Transverse colon (tissue), 4 donors: Measurements from ENCODE around the gene CD47. TPM values are rescaled to one million over a fixed set of nuclear protein-coding genes. Genes with fewer than 3 reads are reported as not detected.

Experiments used
- DNase-seq: peaks from one replicate; pipeline ENCODE4 v3.0.0-alpha.2; 2019
- H3K27ac ChIP-seq, 4 donors: fragments of 200-600 bp; sonication (generic); 2 replicates each; pipeline ENCODE4 v1.5.1; 2016 to 2018; ENCODE audit warnings: inconsistent platforms in 4 of 4
- H3K27me3 ChIP-seq: fragments of 200-600 bp; sonication (generic); 2 replicates; pipeline ENCODE4 v1.5.1; 2017; ENCODE audit warnings: inconsistent platforms
- H3K36me3 ChIP-seq, 4 donors: fragments of 200-600 bp; sonication (generic); 2 replicates each; pipeline ENCODE4 v1.5.1; 2017 to 2019; ENCODE audit warnings: inconsistent platforms in 4 of 4
- H3K4me1 ChIP-seq, 4 donors: fragments of 200-600 bp; sonication (generic); 2 replicates each; pipeline ENCODE4 v1.5.1; 2017 to 2020; ENCODE audit warnings: inconsistent platforms in 4 of 4
- H3K4me3 ChIP-seq, 4 donors: fragments of 200-600 bp; sonication (generic); 1 replicate in 1 of 4; 2 replicates in 3 of 4; pipeline versions ENCODE4 v1.5.1 to v1.6.1; 2017 to 2019; ENCODE audit warnings: inconsistent platforms in 4 of 4
- H3K9me3 ChIP-seq, 2 donors: fragments of 200-600 bp; sonication (generic); 2 replicates each; pipeline ENCODE4 v1.5.1; 2017 to 2019; ENCODE audit warnings: inconsistent platforms in 2 of 2
- EP300 ChIP-seq: sonication (generic); formaldehyde crosslinking; IDR thresholded peaks from one replicate; pipeline ENCODE4 v1.6.1; 2017; ENCODE audit warnings: antibody characterized with exemption, low read depth
- POLR2A ChIP-seq: fragments of 450-650 bp; IDR thresholded peaks from one replicate; pipeline ENCODE4 v1.6.1; 2016; ENCODE audit warnings: antibody characterized with exemption, mild to moderate bottlenecking, moderate library complexity
- POLR2AphosphoS5 ChIP-seq, 3 donors: sonication (generic); formaldehyde crosslinking; IDR thresholded peaks; one replicate each; pipeline ENCODE4 v1.6.1; 2016; ENCODE audit warnings: antibody characterized with exemption in 3 of 3
- WGBS, 2 donors: methylation state at CpG; one replicate each; pipeline ENCODE4 v1.1.5; 2018; ENCODE audit warnings: low coverage in 1 of 2; 5-methylcytosine and 5-hydroxymethylcytosine counted together
- in situ Hi-C, 4 donors: fragments of 200-750 bp; cut with MboI; loops; one replicate each; pipeline versions ENCODE4 v1.15.0 to v1.15.1; 2017; ENCODE audit warnings: low sequenced_read_pairs in 3 of 4, low pct_ligation_motif_present in 1 of 4, low pct_unique_long_range_greater_than_20kb in 1 of 4
- intact Hi-C: fragments of 100-400 bp; cut with DNase I; formaldehyde crosslinking; loops from one replicate; pipeline ENCODE4 v1.15.1; 2023; ENCODE audit warnings: low total_unique reads
- total RNA-seq, 4 donors: library from RNA; depleted of rRNA; stranded (reverse); fragments of >200 nt; gene quantifications; one replicate each; pipeline ENCODE4 v1.1.0, GENCODE V29; 2016
- TF ChIP-seq, protein P1 (sequence below), 5 experiments: fragments of 200-600 bp in 3 of 5; fragments of 450-650 bp in 2 of 5; sonication (generic) in 3 of 5; IDR thresholded peaks; 1 replicate in 2 of 5; 2 replicates in 3 of 5; pipeline ENCODE4 v1.5.1; 2016 to 2017; ENCODE audit warnings: antibody characterized with exemption in 5 of 5, inconsistent platforms in 3 of 5, mild to moderate bottlenecking in 2 of 5, moderate library complexity in 1 of 5

CD47 gene
- total RNA-seq, 4 donors from 2014 or later, result 71.7 to 108 (median 93.4) TPM

GRCh38 chr3:108064293-108064887 is 26.4 kb downstream of the CD47 start:
- Histone ChIP-seq H3K27me3 (no peaks in the 10 kb centered on the region), H3K36me3 (peaks cover 0 to 14% (median 3%) of the 10 kb centered on the region in 4 donors), H3K9me3 (no peaks in the 10 kb centered on the region), H3K4me1 (no peaks in the 10 kb centered on the region), H3K4me3 (no peak overlapping the region), H3K27ac (no peak overlapping the region)
- intact Hi-C loops (no loop called here), in situ Hi-C loops (no loop called here)
- no peak for TF ChIP-seq POLR2AphosphoS5 (IDR thresholded peaks at IDR 0.05)
- no peak for TF ChIP-seq POLR2A
- TF ChIP-seq EP300, result no peak
- TF ChIP-seq, protein P1, sequence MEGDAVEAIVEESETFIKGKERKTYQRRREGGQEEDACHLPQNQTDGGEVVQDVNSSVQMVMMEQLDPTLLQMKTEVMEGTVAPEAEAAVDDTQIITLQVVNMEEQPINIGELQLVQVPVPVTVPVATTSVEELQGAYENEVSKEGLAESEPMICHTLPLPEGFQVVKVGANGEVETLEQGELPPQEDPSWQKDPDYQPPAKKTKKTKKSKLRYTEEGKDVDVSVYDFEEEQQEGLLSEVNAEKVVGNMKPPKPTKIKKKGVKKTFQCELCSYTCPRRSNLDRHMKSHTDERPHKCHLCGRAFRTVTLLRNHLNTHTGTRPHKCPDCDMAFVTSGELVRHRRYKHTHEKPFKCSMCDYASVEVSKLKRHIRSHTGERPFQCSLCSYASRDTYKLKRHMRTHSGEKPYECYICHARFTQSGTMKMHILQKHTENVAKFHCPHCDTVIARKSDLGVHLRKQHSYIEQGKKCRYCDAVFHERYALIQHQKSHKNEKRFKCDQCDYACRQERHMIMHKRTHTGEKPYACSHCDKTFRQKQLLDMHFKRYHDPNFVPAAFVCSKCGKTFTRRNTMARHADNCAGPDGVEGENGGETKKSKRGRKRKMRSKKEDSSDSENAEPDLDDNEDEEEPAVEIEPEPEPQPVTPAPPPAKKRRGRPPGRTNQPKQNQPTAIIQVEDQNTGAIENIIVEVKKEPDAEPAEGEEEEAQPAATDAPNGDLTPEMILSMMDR (IDR thresholded peaks at IDR 0.05), result no peak
- no peak for DNase-seq
- 80 to 88% methylated on average over 1 of the region's 1 CpG for WGBS, 2 donors

DNA sequence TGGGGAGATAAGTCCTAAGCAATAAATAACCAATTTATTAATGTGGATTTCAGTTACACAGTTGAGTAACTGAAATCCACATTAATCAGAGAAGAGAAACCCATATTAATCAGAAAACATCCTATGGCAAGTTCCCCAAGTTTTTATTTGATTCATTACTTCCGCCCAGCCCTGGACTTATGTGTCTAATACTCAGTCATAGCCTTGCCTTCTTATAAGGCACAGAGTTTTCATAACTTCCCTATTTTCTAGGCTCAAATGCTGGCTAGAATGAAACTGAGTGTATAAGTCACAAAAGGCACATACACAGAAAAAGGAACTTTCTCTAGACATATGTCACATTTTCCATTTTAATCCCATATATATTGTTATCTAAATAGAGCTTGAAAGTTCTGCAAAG is 28.8 kb downstream of the CD47 start:
- in situ Hi-C loops, result no loop called here
- DNase-seq, result no peak
- 78 to 80% methylated on average over 1 of the region's 1 CpG for WGBS, 2 donors
- Histone ChIP-seq H3K36me3 (peaks cover 0 to 36% (median 5%) of the 10 kb centered on the region in 4 donors), H3K4me3 (no peak overlapping the region), H3K4me1 (no peaks in the 10 kb centered on the region), H3K27ac (no peak overlapping the region), H3K9me3 (no peaks in the 10 kb centered on the region), H3K27me3 (no peaks in the 10 kb centered on the region)
- TF ChIP-seq, protein P1 (IDR thresholded peaks at IDR 0.05), result no peak
- intact Hi-C loops, result no loop called here

DNA sequence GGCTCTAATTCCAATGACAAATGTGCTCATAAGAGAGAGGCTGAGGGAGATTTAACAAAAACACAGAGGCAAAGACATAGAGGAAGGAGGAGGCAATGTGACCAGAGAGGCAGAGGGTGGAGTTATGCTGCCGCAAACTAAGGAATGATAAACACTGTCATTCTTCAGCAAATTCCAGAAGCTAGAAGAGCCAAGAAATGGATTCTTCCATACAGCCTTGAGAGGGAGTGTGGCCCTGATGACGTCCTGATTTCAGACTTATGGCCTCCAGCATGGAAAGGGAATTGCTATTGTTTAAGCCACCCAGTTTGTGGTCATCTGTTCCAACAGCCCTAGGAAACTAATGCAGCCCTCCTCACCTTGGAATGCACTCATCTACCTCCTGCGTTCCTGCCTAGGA is 30.5 kb downstream of the CD47 start:
- TF ChIP-seq EP300 (no peak), POLR2AphosphoS5 (IDR thresholded peaks at IDR 0.05) (no peak), POLR2A (no peak)
- TF ChIP-seq, protein P1 (IDR thresholded peaks at IDR 0.05), result no peak
- no peaks in the 10 kb centered on the region for H3K27me3 ChIP-seq
- no peak for DNase-seq
- peaks cover 0 to 41% (median 5%) of the 10 kb centered on the region in 4 donors for H3K36me3 ChIP-seq
- intact Hi-C loops (no loop called here), in situ Hi-C loops (no loop called here)
- no peaks in the 10 kb centered on the region for H3K9me3 ChIP-seq
- H3K4me1 ChIP-seq, result no peaks in the 10 kb centered on the region
- no peak overlapping the region for H3K27ac ChIP-seq
- H3K4me3 ChIP-seq, result no peak overlapping the region
- 77 to 79% methylated on average over 3 of the region's 3 CpGs for WGBS, 2 donors

DNA sequence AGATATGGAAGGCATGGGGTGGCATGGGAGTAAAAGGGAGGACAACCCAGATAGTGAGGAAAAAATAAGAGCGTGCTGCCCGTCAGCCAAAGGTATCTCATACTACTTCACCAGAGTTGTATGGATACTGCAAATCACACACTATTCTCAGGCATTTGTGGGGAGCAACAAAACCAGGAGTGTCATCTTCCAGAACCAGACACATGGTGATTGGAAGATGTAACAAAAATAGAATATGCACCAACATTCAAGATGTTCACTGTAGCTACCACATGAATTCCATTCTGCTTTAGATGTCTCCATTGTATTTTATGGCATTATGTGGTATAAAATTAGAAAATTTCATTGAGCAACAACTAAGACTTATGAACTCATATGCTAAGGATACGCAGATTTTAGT is 34.9 kb downstream of the CD47 start:
- Histone ChIP-seq H3K4me1 (no peaks in the 10 kb centered on the region), H3K27ac (no peak overlapping the region), H3K9me3 (no peaks in the 10 kb centered on the region), H3K4me3 (no peak overlapping the region), H3K36me3 (peaks cover 0 to 49% (median 5%) of the 10 kb centered on the region in 4 donors), H3K27me3 (no peaks in the 10 kb centered on the region)
- TF ChIP-seq, protein P1 (IDR thresholded peaks at IDR 0.05), result no peak
- TF ChIP-seq POLR2AphosphoS5 (IDR thresholded peaks at IDR 0.05) (no peak), POLR2A (no peak), EP300 (no peak)
- no peak for DNase-seq
- in situ Hi-C loops, result no loop called here
- intact Hi-C loops, result no loop called here
- 96 to 100% methylated on average over 1 to 3 of the region's 3 CpGs for WGBS, 2 donors
